ENCODE measurements around the gene CCNJL. TPM values are rescaled to one million over a fixed set of nuclear protein-coding genes. Genes with fewer than 3 reads are reported as not detected.

Gene CCNJL
- total RNA-seq, 1 donor from 2014 or later = 9.4 TPM

DNA sequence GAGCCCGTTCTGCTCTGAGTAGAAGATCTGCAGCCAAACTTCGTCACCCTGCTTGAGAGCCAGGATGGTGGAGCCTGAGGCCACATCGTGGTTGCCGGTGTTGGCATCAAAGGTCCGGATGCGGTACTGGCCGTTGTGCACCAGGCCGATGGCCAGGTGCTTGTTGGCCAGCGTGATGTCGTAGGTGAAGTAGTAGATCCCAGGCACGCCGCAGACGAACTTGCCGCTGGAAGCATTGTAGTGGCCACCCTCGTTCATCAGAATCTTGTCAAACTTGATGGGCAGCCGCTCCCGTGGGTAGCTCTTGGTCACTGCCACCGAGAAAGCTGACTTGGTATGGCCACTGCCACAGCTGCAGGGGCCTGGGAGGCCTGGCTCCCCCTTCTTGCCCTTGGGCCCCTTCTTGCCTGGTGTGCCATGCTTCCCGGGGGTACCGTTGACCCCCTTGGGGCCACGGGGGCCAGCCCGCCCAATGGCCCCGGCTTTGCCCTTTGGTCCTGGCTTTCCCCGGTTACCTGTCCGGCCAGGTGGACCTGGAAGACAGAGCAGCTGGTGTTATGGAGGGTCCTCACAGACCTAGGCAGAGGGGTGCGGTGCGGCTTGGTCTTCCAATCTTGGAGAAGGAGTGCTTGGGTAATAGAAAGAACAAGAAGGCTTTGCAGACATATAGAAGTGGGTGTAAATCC is 37.0 kb upstream of the CCNJL start:
- Histone ChIP-seq H3K27ac (no peak overlapping the region), H3K4me2 (no peak overlapping the region), H2AFZ (replicated peaks) (no peak overlapping the region), H3K9ac (no peak overlapping the region), H3K4me1 (peaks cover 4% of the 10 kb centered on the region), H3K79me2 (ENCODE audit: low read depth) (no peaks in the 10 kb centered on the region), H3F3A (ENCODE audit: low read depth) (no peaks in the 10 kb centered on the region), H3K36me3 (no peaks in the 10 kb centered on the region), H3K4me3 (no peak overlapping the region), H3K9me3 (ENCODE audit: low read depth) (no peaks in the 10 kb centered on the region), H4K20me1 (ENCODE audit: low read depth) (no peaks in the 10 kb centered on the region), H3K27me3 (no peaks in the 10 kb centered on the region)
- Mint-ChIP-seq H3K4me3 (no peak overlapping the region), H3K36me3 (peaks cover 3% of the 10 kb centered on the region), H3K27me3 (ENCODE audit: insufficient read depth, low read depth) (peaks cover 2% of the 10 kb centered on the region), H3K9me3 (no peaks in the 10 kb centered on the region), H3K4me1 (peaks cover 2% of the 10 kb centered on the region), H3K27ac (no peak overlapping the region)
- DNase-seq (ENCODE audit: low spot score) = no peak
- TF ChIP-seq EZH2 (IDR thresholded peaks at IDR 0.05) (no peak), EZH2phosphoT487 (IDR thresholded peaks at IDR 0.05) (no peak)
- TF ChIP-seq, protein P1, sequence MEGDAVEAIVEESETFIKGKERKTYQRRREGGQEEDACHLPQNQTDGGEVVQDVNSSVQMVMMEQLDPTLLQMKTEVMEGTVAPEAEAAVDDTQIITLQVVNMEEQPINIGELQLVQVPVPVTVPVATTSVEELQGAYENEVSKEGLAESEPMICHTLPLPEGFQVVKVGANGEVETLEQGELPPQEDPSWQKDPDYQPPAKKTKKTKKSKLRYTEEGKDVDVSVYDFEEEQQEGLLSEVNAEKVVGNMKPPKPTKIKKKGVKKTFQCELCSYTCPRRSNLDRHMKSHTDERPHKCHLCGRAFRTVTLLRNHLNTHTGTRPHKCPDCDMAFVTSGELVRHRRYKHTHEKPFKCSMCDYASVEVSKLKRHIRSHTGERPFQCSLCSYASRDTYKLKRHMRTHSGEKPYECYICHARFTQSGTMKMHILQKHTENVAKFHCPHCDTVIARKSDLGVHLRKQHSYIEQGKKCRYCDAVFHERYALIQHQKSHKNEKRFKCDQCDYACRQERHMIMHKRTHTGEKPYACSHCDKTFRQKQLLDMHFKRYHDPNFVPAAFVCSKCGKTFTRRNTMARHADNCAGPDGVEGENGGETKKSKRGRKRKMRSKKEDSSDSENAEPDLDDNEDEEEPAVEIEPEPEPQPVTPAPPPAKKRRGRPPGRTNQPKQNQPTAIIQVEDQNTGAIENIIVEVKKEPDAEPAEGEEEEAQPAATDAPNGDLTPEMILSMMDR (IDR thresholded peaks at IDR 0.05) = no peak

- H3K4me1 Mint-ChIP-seq = peaks cover 8% of the 10 kb centered on the region
- DNase-seq (ENCODE audit: low spot score) = no peak
- no peaks in the 10 kb centered on the region for H3K9me3 Mint-ChIP-seq
- Histone ChIP-seq H4K20me1 (ENCODE audit: low read depth) (no peaks in the 10 kb centered on the region), H3K4me2 (no peak overlapping the region), H3K9ac (no peak overlapping the region), H3K27ac (no peak overlapping the region), H2AFZ (replicated peaks) (no peak overlapping the region), H3K79me2 (ENCODE audit: low read depth) (no peaks in the 10 kb centered on the region), H3K36me3 (no peaks in the 10 kb centered on the region), H3K27me3 (no peaks in the 10 kb centered on the region), H3F3A (ENCODE audit: low read depth) (no peaks in the 10 kb centered on the region), H3K4me1 (peaks cover 4% of the 10 kb centered on the region), H3K9me3 (ENCODE audit: low read depth) (no peaks in the 10 kb centered on the region), H3K4me3 (no peak overlapping the region)
- no peak overlapping the region for H3K4me3 Mint-ChIP-seq
- H3K27me3 Mint-ChIP-seq (ENCODE audit: insufficient read depth, low read depth) = peaks cover 8% of the 10 kb centered on the region
- no peak for TF ChIP-seq EZH2phosphoT487 (IDR thresholded peaks at IDR 0.05)
- TF ChIP-seq, protein P1 (IDR thresholded peaks at IDR 0.05) = no peak
- H3K36me3 Mint-ChIP-seq = peaks cover 3% of the 10 kb centered on the region
- H3K27ac Mint-ChIP-seq = no peak overlapping the region
Observed at GRCh38 chr5:160348080-160348479, 35.7 kb upstream of the CCNJL start.

DNA sequence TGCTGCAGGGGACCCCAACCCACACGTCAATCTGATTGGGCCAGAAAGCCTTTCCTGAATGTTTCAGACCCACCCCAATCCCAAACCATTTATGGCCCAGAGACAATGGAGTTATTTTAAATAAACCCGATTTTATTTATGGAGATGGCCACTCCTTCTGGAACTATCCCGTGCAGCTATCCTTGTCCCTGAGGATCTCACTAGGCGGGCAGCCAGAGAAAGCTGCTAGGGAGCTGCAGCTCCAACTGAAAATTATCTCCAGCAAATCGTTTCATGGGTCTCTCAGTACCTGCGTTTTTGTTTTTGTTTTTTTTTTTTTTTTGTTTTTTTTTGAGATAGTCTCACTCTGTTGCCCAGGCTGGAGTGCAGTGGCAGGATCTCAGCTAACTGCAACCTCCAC is 35.1 kb upstream of the CCNJL start:
- Histone ChIP-seq H4K20me1 (ENCODE audit: low read depth) (no peaks in the 10 kb centered on the region), H3K4me2 (no peak overlapping the region), H2AFZ (replicated peaks) (no peak overlapping the region), H3K9me3 (ENCODE audit: low read depth) (no peaks in the 10 kb centered on the region), H3K36me3 (no peaks in the 10 kb centered on the region), H3K27me3 (no peaks in the 10 kb centered on the region), H3F3A (ENCODE audit: low read depth) (no peaks in the 10 kb centered on the region), H3K27ac (no peak overlapping the region), H3K9ac (no peak overlapping the region), H3K79me2 (ENCODE audit: low read depth) (no peaks in the 10 kb centered on the region), H3K4me3 (no peak overlapping the region), H3K4me1 (peaks cover 4% of the 10 kb centered on the region)
- Mint-ChIP-seq H3K9me3 (no peaks in the 10 kb centered on the region), H3K36me3 (peaks cover 3% of the 10 kb centered on the region), H3K4me1 (peaks cover 8% of the 10 kb centered on the region), H3K27ac (no peak overlapping the region), H3K27me3 (ENCODE audit: insufficient read depth, low read depth) (peaks cover 8% of the 10 kb centered on the region), H3K4me3 (no peak overlapping the region)
- TF ChIP-seq EZH2phosphoT487 (IDR thresholded peaks at IDR 0.05) = no peak
- TF ChIP-seq EZH2 (IDR thresholded peaks at IDR 0.05) = no peak
- TF ChIP-seq, protein P1 (IDR thresholded peaks at IDR 0.05) = no peak
- DNase-seq (ENCODE audit: low spot score) = no peak
